WERI-Rb-1 (cell line): ENCODE measurements around the gene PLAGL2.

ENCODE experiments used
- DNase-seq: peaks from one replicate; pipeline ENCODE4 v3.0.0-alpha.2; 2020
- H3K27ac ChIP-seq: fragments of 250-450 bp; sonication (Bioruptor Pico); 2 replicates; pipeline ENCODE4 v1.5.1; 2020; ENCODE audit warnings: mild to moderate bottlenecking, moderate library complexity
- H3K27me3 ChIP-seq: fragments of 250-450 bp; sonication (Bioruptor Pico); 2 replicates; pipeline ENCODE4 v1.5.1; 2021; ENCODE audit warnings: mild to moderate bottlenecking, low read depth, moderate library complexity; ENCODE audit not compliant: insufficient read depth, severe bottlenecking
- H3K36me3 ChIP-seq: fragments of 250-450 bp; sonication (Bioruptor Pico); 2 replicates; pipeline ENCODE4 v1.5.1; 2020; ENCODE audit warnings: mild to moderate bottlenecking, moderate library complexity
- H3K4me3 ChIP-seq: 2 replicates; pipeline ENCODE4 v1.5.1; 2011; ENCODE audit warnings: low read depth, mild to moderate bottlenecking, control low read depth, low read length
- H3K9me3 ChIP-seq: fragments of 250-450 bp; sonication (Bioruptor Pico); 2 replicates; pipeline ENCODE4 v1.5.1; 2021; ENCODE audit warnings: mild to moderate bottlenecking, moderate library complexity; ENCODE audit not compliant: severe bottlenecking
- TF ChIP-seq, protein P1 (sequence below): IDR thresholded peaks from 2 replicates; pipeline ENCODE4 v1.5.1; 2011; ENCODE audit warnings: low read depth, mild to moderate bottlenecking, control low read depth, inconsistent platforms, low read length

Gene PLAGL2

DNA sequence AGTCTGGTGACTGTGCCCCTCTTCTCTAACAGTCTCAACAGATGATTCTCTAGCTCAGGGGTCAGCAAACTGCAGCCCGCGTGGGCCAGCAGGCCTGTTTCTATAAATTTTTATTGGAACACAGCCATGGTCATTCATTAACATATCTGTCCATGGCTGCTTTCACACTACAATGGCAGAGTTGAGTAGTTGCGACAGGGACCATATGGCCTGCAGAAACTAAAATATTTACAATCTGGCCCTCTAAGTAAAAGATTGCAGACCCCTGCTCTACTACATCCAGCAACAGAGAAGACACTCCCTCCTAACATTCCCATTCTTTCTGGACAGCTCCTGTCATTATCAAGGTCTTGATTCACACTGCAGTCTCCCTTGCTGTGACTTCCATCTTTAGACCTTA is 45.2 kb downstream of the PLAGL2 start:
- TF ChIP-seq, protein P1, sequence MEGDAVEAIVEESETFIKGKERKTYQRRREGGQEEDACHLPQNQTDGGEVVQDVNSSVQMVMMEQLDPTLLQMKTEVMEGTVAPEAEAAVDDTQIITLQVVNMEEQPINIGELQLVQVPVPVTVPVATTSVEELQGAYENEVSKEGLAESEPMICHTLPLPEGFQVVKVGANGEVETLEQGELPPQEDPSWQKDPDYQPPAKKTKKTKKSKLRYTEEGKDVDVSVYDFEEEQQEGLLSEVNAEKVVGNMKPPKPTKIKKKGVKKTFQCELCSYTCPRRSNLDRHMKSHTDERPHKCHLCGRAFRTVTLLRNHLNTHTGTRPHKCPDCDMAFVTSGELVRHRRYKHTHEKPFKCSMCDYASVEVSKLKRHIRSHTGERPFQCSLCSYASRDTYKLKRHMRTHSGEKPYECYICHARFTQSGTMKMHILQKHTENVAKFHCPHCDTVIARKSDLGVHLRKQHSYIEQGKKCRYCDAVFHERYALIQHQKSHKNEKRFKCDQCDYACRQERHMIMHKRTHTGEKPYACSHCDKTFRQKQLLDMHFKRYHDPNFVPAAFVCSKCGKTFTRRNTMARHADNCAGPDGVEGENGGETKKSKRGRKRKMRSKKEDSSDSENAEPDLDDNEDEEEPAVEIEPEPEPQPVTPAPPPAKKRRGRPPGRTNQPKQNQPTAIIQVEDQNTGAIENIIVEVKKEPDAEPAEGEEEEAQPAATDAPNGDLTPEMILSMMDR: no peak
- no peak overlapping the region for H3K4me3 ChIP-seq
- H3K36me3 ChIP-seq: peaks cover 55% of the 10 kb centered on the region
- no peak overlapping the region for H3K27ac ChIP-seq
- no peaks in the 10 kb centered on the region for H3K27me3 ChIP-seq
- DNase-seq: no peak
- no peaks in the 10 kb centered on the region for H3K9me3 ChIP-seq

DNA sequence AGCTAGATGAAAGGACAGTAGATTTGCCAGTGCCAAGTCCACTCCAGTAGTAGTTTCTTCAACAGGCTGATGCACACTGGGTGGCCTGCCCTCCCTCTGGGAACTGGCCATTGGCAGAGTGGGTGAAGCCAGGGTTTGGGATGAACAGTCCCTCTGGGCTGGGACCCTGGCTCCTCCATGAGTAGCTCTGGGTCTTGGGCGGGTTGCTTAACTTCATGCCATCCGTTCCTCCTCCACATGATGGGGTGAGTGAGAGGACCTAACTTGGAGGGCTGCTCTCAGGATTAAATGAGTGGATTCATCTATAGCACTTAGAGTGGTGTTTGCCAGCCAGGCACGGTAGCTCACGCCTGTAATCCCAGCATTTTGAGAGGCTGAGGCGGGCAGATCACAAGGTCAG is 47.2 kb downstream of the PLAGL2 start:
- Histone ChIP-seq H3K36me3 (peaks cover 50% of the 10 kb centered on the region), H3K27ac (no peak overlapping the region)

DNA sequence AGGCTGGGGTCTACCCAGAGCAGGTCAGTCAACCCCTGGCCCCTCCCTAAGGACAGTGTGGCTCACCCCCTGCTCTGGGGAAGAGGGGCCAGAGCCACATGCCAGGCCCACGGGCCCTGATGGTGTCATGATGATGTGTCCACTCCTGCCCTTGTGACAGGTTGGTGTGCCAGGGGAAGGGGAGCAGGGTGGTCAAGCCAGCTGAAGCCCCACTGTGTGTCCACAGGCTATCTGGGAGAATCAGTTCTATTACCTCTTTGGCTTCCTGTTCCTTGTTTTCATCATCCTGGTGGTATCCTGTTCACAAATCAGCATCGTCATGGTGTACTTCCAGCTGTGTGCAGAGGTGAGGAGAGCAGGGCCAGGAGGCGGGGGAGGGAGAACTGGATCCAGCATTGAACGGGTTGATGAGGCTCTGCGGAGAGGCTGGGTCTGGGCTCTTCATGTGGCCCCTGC is 47.7 kb downstream of the PLAGL2 start:
- no peak for DNase-seq
- Histone ChIP-seq H3K36me3 (peaks cover 53% of the 10 kb centered on the region), H3K4me3 (no peak overlapping the region), H3K9me3 (no peaks in the 10 kb centered on the region), H3K27ac (no peak overlapping the region), H3K27me3 (no peaks in the 10 kb centered on the region)
- TF ChIP-seq, protein P1: no peak

More for the DNA sequence above, 47.2 kb downstream of the PLAGL2 start:
- DNase-seq: no peak
- H3K9me3 ChIP-seq: no peaks in the 10 kb centered on the region
- TF ChIP-seq, protein P1: no peak
- no peaks in the 10 kb centered on the region for H3K27me3 ChIP-seq
- H3K4me3 ChIP-seq: no peak overlapping the region

DNA sequence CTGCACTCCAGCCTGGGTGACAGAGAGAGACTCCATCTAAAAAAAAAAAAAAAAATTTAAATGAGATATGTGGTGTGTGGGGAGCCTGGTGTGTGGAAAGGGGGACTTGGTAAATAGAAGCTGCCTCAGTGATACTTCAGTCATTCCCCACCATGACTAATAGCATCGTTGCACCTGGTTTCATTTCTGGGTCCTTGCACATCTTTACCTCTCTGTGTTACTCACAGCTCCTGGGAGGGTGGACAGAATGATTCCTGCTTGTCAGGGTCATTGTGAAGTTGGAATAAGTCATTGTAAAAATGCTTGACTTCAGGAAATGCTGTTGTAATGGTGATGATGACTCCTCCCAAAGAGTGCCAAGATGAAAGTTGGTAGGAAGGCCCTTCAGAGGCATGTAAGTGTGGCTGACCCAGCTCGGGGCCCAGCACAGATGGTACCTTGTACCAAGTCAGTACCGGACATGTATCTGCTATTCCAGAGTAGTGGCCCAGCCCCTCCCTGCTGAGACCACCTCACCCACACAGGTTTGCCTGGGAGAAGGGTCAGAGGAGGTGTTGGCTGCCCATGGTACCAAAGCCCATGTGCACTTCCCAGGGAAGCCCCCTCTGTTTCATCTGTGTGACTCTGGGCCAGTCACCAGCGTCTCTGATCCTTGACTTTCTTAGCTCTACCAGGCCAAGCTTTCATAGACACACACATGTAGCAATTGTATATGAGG is 48.4 kb downstream of the PLAGL2 start:
- no peak overlapping the region for H3K27ac ChIP-seq
- TF ChIP-seq, protein P1: no peak

DNA sequence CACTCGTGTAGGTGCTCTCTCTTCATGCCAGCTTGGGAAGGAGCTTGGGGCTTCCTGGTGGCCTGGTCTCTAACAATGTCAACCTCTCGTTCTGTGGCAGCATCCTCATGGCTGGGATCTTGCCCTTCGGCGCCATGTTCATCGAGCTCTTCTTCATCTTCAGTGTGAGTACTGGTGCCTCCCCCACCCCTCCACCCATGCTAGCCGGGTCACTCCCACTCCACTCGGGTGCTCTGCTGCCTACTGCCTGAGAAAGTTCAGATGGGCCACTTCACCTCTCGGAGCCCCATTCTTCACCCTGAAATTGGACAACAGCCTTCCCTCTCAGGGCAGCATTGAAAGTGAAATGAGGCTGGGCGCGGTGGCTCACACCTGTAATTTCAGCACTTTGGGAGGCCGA is 49.2 kb downstream of the PLAGL2 start:
- Histone ChIP-seq H3K27me3 (no peaks in the 10 kb centered on the region), H3K4me3 (no peak overlapping the region), H3K27ac (no peak overlapping the region), H3K36me3 (peaks cover 53% of the 10 kb centered on the region), H3K9me3 (no peaks in the 10 kb centered on the region)
- DNase-seq: no peak
- TF ChIP-seq, protein P1: no peak

More for the DNA sequence above, 48.4 kb downstream of the PLAGL2 start:
- H3K36me3 ChIP-seq: peaks cover 49% of the 10 kb centered on the region
- no peak overlapping the region for H3K4me3 ChIP-seq
- no peak for DNase-seq
- no peaks in the 10 kb centered on the region for H3K27me3 ChIP-seq
- no peaks in the 10 kb centered on the region for H3K9me3 ChIP-seq

DNA sequence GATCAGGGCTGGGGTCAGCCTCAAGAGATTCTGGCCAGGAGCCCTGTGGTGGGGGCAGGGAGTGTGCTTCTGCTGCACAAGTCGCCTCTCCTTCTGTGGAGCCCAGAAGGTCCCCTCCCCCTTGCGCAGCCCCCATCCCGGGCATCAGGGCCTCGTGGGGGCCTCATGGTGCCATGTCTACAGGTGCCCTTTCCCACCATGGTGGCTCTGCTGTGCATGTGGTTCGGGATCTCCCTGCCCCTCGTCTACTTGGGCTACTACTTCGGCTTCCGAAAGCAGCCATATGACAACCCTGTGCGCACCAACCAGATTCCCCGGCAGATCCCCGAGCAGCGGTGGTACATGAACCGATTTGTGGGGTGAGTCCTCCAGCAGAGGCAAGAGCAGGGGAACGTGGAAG is 49.9 kb downstream of the PLAGL2 start:
- Histone ChIP-seq H3K27ac (no peak overlapping the region), H3K36me3 (peaks cover 55% of the 10 kb centered on the region), H3K9me3 (no peaks in the 10 kb centered on the region), H3K27me3 (no peaks in the 10 kb centered on the region), H3K4me3 (no peak overlapping the region)
- no peak for DNase-seq
- TF ChIP-seq, protein P1: no peak
